ENCODE results near the gene RTEL1. TPM values are rescaled to one million over a fixed set of nuclear protein-coding genes. Genes with fewer than 3 reads are reported as not detected.

RTEL1 gene
- polyA plus RNA-seq, 3 donors: 1.0 to 15.5 (median 4.8) TPM

GRCh38 chr20:63680427-63680826, 22.3 kb downstream of the RTEL1 start:
- Histone ChIP-seq H3K9me3 (replicated peaks in 1 of 2; ENCODE audit: control insufficient read depth in 1 of 2, insufficient read depth in 1 of 2, low read length in 2 of 2) (no peaks in the 10 kb centered on the region), H2AFZ (ENCODE audit: insufficient read depth, low read depth, low read length, poor library complexity, severe bottlenecking) (no peak overlapping the region), H3K4me3 (replicated peaks in 1 of 3; ENCODE audit: low read depth in 2 of 3, low read length in 3 of 3) (no peak overlapping the region), H3K9ac (ENCODE audit: insufficient read depth, low read length, poor library complexity, severe bottlenecking) (no peak overlapping the region), H3K4me1 (ENCODE audit: control insufficient read depth in 1 of 2, insufficient read depth in 2 of 2, low read length in 2 of 2) (peaks cover 2 to 14% of the 10 kb centered on the region in 2 donors), H3K36me3 (replicated peaks in 1 of 2; ENCODE audit: control insufficient read depth in 1 of 2, insufficient read depth in 2 of 2, low read length in 2 of 2) (peaks cover 22 to 43% of the 10 kb centered on the region in 2 donors), H4K20me1 (ENCODE audit: insufficient read depth, low read length) (no peaks in the 10 kb centered on the region), H3K79me2 (ENCODE audit: insufficient read depth, low read length) (no peaks in the 10 kb centered on the region), H3K27me3 (ENCODE audit: control insufficient read depth in 2 of 2, insufficient read depth in 2 of 2, low read length in 2 of 2) (no peaks in the 10 kb centered on the region), H3K27ac (ENCODE audit: low read depth in 1 of 2, low read length in 2 of 2) (no peak overlapping the region), H3K4me2 (replicated peaks; ENCODE audit: extremely low read depth, low read length, poor library complexity, severe bottlenecking) (no peak overlapping the region)
- no peak overlapping the region for H3K4me3 Mint-ChIP-seq
- WGBS (ENCODE audit: insufficient coverage): 96% methylated on average over 10 of the region's 13 CpGs
- TF ChIP-seq CTCF (IDR thresholded peaks at IDR 0.05): no peak
- no peak overlapping the region for H3K27ac Mint-ChIP-seq
- DNase-seq: no peak
- H3K9me3 Mint-ChIP-seq: peaks cover 0 to 2% (median 0%) of the 10 kb centered on the region in 7 donors
- peaks cover 0 to 2% (median 0%) of the 10 kb centered on the region in 3 donors for H3K27me3 Mint-ChIP-seq (ENCODE audit: low read depth in 3 of 3)
- peaks cover 10% of the 10 kb centered on the region for H3K4me1 Mint-ChIP-seq
- intact Hi-C loops (cut with micrococcal nuclease): no loop called here
- peaks cover 34 to 47% of the 10 kb centered on the region in 2 donors for H3K36me3 Mint-ChIP-seq

- H2AFZ ChIP-seq (ENCODE audit: insufficient read depth, low read depth, low read length, poor library complexity, severe bottlenecking): no peak overlapping the region
- no peak overlapping the region for H3K4me2 ChIP-seq (replicated peaks; ENCODE audit: extremely low read depth, low read length, poor library complexity, severe bottlenecking)
- peaks cover 0 to 2% (median 0%) of the 10 kb centered on the region in 7 donors for H3K9me3 Mint-ChIP-seq
- no peaks in the 10 kb centered on the region for H3K79me2 ChIP-seq (ENCODE audit: insufficient read depth, low read length)
- H3K9ac ChIP-seq (ENCODE audit: insufficient read depth, low read length, poor library complexity, severe bottlenecking): no peak overlapping the region
- H3K4me3 Mint-ChIP-seq: no peak overlapping the region
- no peaks in the 10 kb centered on the region for H3K27me3 ChIP-seq (ENCODE audit: control insufficient read depth in 2 of 2, insufficient read depth in 2 of 2, low read length in 2 of 2)
- TF ChIP-seq CTCF (IDR thresholded peaks at IDR 0.05): no peak
- DNase-seq: no peak
- H3K4me1 ChIP-seq (ENCODE audit: control insufficient read depth in 1 of 2, insufficient read depth in 2 of 2, low read length in 2 of 2): peaks cover 8 to 20% of the 10 kb centered on the region in 2 donors
- intact Hi-C loops (cut with micrococcal nuclease): no loop called here
- no peaks in the 10 kb centered on the region for H4K20me1 ChIP-seq (ENCODE audit: insufficient read depth, low read length)
- H3K27ac ChIP-seq (ENCODE audit: low read depth in 1 of 2, low read length in 2 of 2): no peak overlapping the region
- H3K36me3 ChIP-seq (replicated peaks in 1 of 2; ENCODE audit: control insufficient read depth in 1 of 2, insufficient read depth in 2 of 2, low read length in 2 of 2): peaks cover 17 to 37% of the 10 kb centered on the region in 2 donors
- no peak overlapping the region for H3K27ac Mint-ChIP-seq
- peaks cover 0 to 2% (median 0%) of the 10 kb centered on the region in 3 donors for H3K27me3 Mint-ChIP-seq (ENCODE audit: low read depth in 3 of 3)
- no peaks in the 10 kb centered on the region for H3K9me3 ChIP-seq (replicated peaks in 1 of 2; ENCODE audit: control insufficient read depth in 1 of 2, insufficient read depth in 1 of 2, low read length in 2 of 2)
- 94% methylated on average over 20 of the region's 23 CpGs for WGBS (ENCODE audit: insufficient coverage)
- H3K4me1 Mint-ChIP-seq: peaks cover 16% of the 10 kb centered on the region
- peaks cover 28 to 41% of the 10 kb centered on the region in 2 donors for H3K36me3 Mint-ChIP-seq
- H3K4me3 ChIP-seq (replicated peaks in 1 of 3; ENCODE audit: low read depth in 2 of 3, low read length in 3 of 3): no peak overlapping the region
Measured at GRCh38 chr20:63680857-63681608, 22.9 kb downstream of the RTEL1 start.
